Suprapubic skin (tissue), 4 donors: ENCODE data around the gene BTBD18. TPM values are rescaled to one million over a fixed set of nuclear protein-coding genes. Genes with fewer than 3 reads are reported as not detected.
A peak's percentile ranks its signal among the peaks of the same experiment; 100 is the strongest.
"Not testable (repeated sequence)": the region's sequence is repeated elsewhere in the genome, so short reads cannot be mapped to it uniquely, and the experiment has no call there.

Experiments used
- DNase-seq, 2 donors: peaks; one replicate each; pipeline ENCODE4 v3.0.0-alpha.2; 2019; ENCODE audit warnings: low spot score in 2 of 2
- H3K27ac ChIP-seq: fragments of 200-600 bp; sonication (generic); one replicate; pipeline ENCODE4 v1.5.1; 2019
- H3K27me3 ChIP-seq: fragments of 200-600 bp; sonication (generic); one replicate; pipeline ENCODE4 v1.5.1; 2019
- H3K36me3 ChIP-seq: fragments of 200-600 bp; sonication (generic); one replicate; pipeline ENCODE4 v1.5.1; 2019
- H3K4me1 ChIP-seq: fragments of 200-600 bp; sonication (generic); one replicate; pipeline ENCODE4 v1.5.1; 2019
- H3K4me3 ChIP-seq: fragments of 200-600 bp; sonication (generic); one replicate; pipeline ENCODE4 v1.5.1; 2019; ENCODE audit warnings: mild to moderate bottlenecking
- H3K9me3 ChIP-seq: fragments of 200-600 bp; sonication (generic); one replicate; pipeline ENCODE4 v1.5.1; 2019
- EP300 ChIP-seq: sonication (generic); formaldehyde crosslinking; IDR thresholded peaks from one replicate; pipeline ENCODE4 v1.6.1; 2017; ENCODE audit warnings: antibody characterized with exemption
- POLR2A ChIP-seq, 2 donors: fragments of 450-650 bp; IDR thresholded peaks; one replicate each; pipeline ENCODE4 v1.6.1; 2017; ENCODE audit warnings: antibody characterized with exemption in 2 of 2, mild to moderate bottlenecking in 2 of 2, moderate library complexity in 2 of 2
- POLR2AphosphoS5 ChIP-seq, 3 donors: sonication (generic); formaldehyde crosslinking; IDR thresholded peaks; one replicate each; pipeline ENCODE4 v1.6.1; 2017; ENCODE audit warnings: antibody characterized with exemption in 3 of 3
- WGBS: methylation state at CpG from one replicate; pipeline ENCODE4 v1.1.5; 2018; 5-methylcytosine and 5-hydroxymethylcytosine counted together
- total RNA-seq, 4 donors: library from RNA; depleted of rRNA; stranded (reverse); fragments of >200 nt; gene quantifications; one replicate each; pipeline ENCODE4 v1.1.0, GENCODE V29; 2016
- TF ChIP-seq, protein P1 (sequence below), 2 donors: fragments of 200-600 bp in 1 of 2; fragments of 450-650 bp in 1 of 2; sonication (generic) in 1 of 2; IDR thresholded peaks; one replicate each; pipeline ENCODE4 v1.5.1; 2016 to 2019; ENCODE audit warnings: antibody characterized with exemption in 2 of 2, mild to moderate bottlenecking in 1 of 2, moderate library complexity in 1 of 2

Gene BTBD18
- total RNA-seq, 4 donors from 2014 or later = not detected

DNA sequence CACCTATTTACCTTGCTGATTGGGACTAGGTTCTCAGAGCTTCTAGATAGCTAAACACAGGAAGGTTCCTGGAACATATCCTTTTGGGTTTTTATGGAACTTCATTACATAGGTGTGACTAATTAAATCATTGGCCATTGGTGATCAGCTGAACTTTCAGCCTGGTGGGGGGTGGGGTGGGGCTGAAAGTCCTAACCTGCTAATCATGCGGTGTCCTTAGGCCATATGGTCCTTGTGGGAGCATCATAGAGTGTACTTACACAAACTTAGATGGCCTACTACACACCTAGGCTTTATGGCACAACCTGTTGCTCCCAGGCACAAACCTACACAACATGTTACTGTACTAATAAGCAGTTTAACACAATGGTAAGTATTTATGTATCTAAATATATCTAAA is 19.0 kb downstream of the BTBD18 start:
- no peak for DNase-seq
- Histone ChIP-seq H3K4me1 (no peaks in the 10 kb centered on the region), H3K4me3 (no peak overlapping the region), H3K36me3 (peaks cover 12% of the 10 kb centered on the region), H3K9me3 (no peaks in the 10 kb centered on the region), H3K27me3 (no peaks in the 10 kb centered on the region), H3K27ac (no peak overlapping the region)
- WGBS = 100% methylated on average over 1 of the region's 1 CpG
- TF ChIP-seq POLR2AphosphoS5 (IDR thresholded peaks at IDR 0.05) (no peak), POLR2A (IDR thresholded peaks at IDR 0.05) (no peak), EP300 (no peak)
- TF ChIP-seq, protein P1, sequence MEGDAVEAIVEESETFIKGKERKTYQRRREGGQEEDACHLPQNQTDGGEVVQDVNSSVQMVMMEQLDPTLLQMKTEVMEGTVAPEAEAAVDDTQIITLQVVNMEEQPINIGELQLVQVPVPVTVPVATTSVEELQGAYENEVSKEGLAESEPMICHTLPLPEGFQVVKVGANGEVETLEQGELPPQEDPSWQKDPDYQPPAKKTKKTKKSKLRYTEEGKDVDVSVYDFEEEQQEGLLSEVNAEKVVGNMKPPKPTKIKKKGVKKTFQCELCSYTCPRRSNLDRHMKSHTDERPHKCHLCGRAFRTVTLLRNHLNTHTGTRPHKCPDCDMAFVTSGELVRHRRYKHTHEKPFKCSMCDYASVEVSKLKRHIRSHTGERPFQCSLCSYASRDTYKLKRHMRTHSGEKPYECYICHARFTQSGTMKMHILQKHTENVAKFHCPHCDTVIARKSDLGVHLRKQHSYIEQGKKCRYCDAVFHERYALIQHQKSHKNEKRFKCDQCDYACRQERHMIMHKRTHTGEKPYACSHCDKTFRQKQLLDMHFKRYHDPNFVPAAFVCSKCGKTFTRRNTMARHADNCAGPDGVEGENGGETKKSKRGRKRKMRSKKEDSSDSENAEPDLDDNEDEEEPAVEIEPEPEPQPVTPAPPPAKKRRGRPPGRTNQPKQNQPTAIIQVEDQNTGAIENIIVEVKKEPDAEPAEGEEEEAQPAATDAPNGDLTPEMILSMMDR (IDR thresholded peaks at IDR 0.05) = no peak

DNA sequence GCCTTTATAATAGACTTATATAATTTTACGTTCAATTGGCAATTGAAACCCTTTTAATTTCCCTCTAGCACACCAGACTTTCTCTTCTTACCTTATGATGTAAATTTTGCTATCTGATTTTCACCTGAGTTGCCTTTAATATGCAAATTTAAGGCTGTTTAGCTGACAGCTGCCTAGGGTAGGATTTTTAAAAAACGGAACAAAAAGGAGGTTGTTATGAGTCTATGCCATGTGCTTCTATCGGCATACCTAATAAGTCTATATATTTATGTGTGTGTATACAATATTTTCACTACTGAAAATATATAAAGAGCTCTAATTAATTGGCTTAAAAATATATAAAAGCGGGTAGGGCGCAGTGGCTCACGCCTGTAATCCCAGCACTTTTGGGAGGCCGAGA is 22.1 kb downstream of the BTBD18 start:
- DNase-seq = no peak
- TF ChIP-seq EP300 = no peak
- TF ChIP-seq POLR2AphosphoS5 (IDR thresholded peaks at IDR 0.05) = no peak
- TF ChIP-seq, protein P1 (IDR thresholded peaks at IDR 0.05) = no peak
- TF ChIP-seq POLR2A (IDR thresholded peaks at IDR 0.05) = no peak
- Histone ChIP-seq H3K36me3 (peaks cover 1% of the 10 kb centered on the region), H3K4me3 (no peak overlapping the region), H3K27me3 (no peaks in the 10 kb centered on the region), H3K4me1 (no peaks in the 10 kb centered on the region), H3K9me3 (no peaks in the 10 kb centered on the region), H3K27ac (no peak overlapping the region)
- 75% methylated on average over 7 of the region's 7 CpGs for WGBS

DNA sequence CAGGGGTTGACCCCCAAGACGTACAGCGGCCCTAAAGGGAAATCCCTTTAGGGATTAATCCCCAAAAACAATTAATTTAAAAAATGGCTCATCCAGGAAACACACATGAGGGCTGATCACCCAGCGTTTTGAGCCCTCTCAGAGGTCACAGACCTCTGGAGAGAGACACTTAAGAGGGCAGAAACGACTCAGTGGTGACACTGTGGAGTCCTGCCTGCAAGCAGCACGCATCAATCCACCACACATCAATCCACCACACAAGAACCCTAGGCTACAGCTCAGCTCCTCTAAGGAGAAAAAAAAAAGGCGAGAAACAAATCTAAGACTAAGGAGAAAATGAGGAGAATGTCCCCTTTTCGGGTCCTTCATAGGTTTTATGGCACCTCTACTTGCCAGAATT is 22.8 kb downstream of the BTBD18 start:
- WGBS = 67% methylated on average over 7 of the region's 7 CpGs
- DNase-seq = no peak
- Histone ChIP-seq H3K27ac (no peak overlapping the region), H3K4me1 (no peaks in the 10 kb centered on the region), H3K9me3 (no peaks in the 10 kb centered on the region), H3K27me3 (no peaks in the 10 kb centered on the region), H3K36me3 (no peaks in the 10 kb centered on the region), H3K4me3 (no peak overlapping the region)
- TF ChIP-seq POLR2AphosphoS5 (IDR thresholded peaks at IDR 0.05) (no peak), EP300 (no peak), POLR2A (IDR thresholded peaks at IDR 0.05) (no peak)
- TF ChIP-seq, protein P1 (IDR thresholded peaks at IDR 0.05) = no peak

- TF ChIP-seq, protein P1 (IDR thresholded peaks at IDR 0.05) = no peak
- TF ChIP-seq POLR2A (IDR thresholded peaks at IDR 0.05) (no peak), POLR2AphosphoS5 (IDR thresholded peaks at IDR 0.05) (no peak), EP300 (no peak)
- DNase-seq = no peak
- Histone ChIP-seq H3K4me3 (no peak overlapping the region), H3K36me3 (no peaks in the 10 kb centered on the region), H3K4me1 (no peaks in the 10 kb centered on the region), H3K27ac (no peak overlapping the region), H3K27me3 (no peaks in the 10 kb centered on the region), H3K9me3 (no peaks in the 10 kb centered on the region)
- WGBS = 38% methylated on average over 2 of the region's 2 CpGs
Measured at GRCh38 chr11:57727185-57727584, 24.4 kb downstream of the BTBD18 start.

GRCh38 chr11:57716726-57717125 is 34.9 kb downstream of the BTBD18 start:
- not testable (repeated sequence) for DNase-seq, H3K27ac ChIP-seq, H3K9me3 ChIP-seq, H3K27me3 ChIP-seq, H3K4me3 ChIP-seq, H3K36me3 ChIP-seq
- 80% methylated on average over 1 of the region's 34 CpGs for WGBS
- H3K4me1 ChIP-seq = peaks cover 24% of the 10 kb centered on the region

GRCh38 chr11:57713835-57714234 is 37.8 kb downstream of the BTBD18 start:
- peak overlapping the region; percentile 98 for H3K4me3 ChIP-seq
- TF ChIP-seq, protein P1 (IDR thresholded peaks at IDR 0.05) = no peak
- TF ChIP-seq POLR2AphosphoS5 (IDR thresholded peaks at IDR 0.05) (no peak), EP300 (no peak), POLR2A (IDR thresholded peaks at IDR 0.05) (no peak)
- H3K27me3 ChIP-seq = no peaks in the 10 kb centered on the region
- 92% methylated on average over 2 of the region's 2 CpGs for WGBS
- H3K27ac ChIP-seq = no peak overlapping the region
- DNase-seq = no peak
- peaks cover 7% of the 10 kb centered on the region for H3K36me3 ChIP-seq
- no peaks in the 10 kb centered on the region for H3K9me3 ChIP-seq
- H3K4me1 ChIP-seq = peaks cover 37% of the 10 kb centered on the region
